ENCODE data around the gene TCF4.

DNA sequence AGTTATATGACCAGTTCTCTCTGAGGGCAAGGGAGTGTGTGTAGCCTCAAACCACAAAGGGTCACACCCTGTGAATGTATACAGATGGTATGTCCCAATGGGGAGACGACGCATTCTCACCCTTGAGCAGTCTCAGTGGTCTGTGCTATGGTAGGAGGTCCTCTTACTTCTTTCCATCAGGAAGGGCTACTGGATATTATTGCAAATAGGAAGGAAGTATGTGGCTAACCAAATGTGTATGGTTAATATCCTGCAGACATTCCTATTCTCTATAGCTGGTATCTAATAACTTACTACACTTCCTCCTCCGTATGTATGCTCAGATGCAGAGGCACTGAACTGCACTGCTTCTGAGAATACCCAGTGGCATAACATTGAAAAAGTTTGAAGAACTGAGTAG lies 322.0 kb downstream of the TCF4 start:
- TF ChIP-seq BACH2 (CRISPR knock-in tag; IDR thresholded peaks at IDR 0.05; ENCODE audit: borderline replicate concordance): no peak
- no peak for TF ChIP-seq ESRRG (CRISPR knock-in tag; IDR thresholded peaks at IDR 0.05)
- TF ChIP-seq, protein P1, sequence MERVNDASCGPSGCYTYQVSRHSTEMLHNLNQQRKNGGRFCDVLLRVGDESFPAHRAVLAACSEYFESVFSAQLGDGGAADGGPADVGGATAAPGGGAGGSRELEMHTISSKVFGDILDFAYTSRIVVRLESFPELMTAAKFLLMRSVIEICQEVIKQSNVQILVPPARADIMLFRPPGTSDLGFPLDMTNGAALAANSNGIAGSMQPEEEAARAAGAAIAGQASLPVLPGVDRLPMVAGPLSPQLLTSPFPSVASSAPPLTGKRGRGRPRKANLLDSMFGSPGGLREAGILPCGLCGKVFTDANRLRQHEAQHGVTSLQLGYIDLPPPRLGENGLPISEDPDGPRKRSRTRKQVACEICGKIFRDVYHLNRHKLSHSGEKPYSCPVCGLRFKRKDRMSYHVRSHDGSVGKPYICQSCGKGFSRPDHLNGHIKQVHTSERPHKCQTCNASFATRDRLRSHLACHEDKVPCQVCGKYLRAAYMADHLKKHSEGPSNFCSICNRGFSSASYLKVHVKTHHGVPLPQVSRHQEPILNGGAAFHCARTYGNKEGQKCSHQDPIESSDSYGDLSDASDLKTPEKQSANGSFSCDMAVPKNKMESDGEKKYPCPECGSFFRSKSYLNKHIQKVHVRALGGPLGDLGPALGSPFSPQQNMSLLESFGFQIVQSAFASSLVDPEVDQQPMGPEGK (CRISPR knock-in tag; IDR thresholded peaks at IDR 0.05; ENCODE audit: borderline replicate concordance): no peak
- no peak for TF ChIP-seq TOX (CRISPR knock-in tag; IDR thresholded peaks at IDR 0.05; ENCODE audit: borderline replicate concordance)
- TF ChIP-seq, protein P2, sequence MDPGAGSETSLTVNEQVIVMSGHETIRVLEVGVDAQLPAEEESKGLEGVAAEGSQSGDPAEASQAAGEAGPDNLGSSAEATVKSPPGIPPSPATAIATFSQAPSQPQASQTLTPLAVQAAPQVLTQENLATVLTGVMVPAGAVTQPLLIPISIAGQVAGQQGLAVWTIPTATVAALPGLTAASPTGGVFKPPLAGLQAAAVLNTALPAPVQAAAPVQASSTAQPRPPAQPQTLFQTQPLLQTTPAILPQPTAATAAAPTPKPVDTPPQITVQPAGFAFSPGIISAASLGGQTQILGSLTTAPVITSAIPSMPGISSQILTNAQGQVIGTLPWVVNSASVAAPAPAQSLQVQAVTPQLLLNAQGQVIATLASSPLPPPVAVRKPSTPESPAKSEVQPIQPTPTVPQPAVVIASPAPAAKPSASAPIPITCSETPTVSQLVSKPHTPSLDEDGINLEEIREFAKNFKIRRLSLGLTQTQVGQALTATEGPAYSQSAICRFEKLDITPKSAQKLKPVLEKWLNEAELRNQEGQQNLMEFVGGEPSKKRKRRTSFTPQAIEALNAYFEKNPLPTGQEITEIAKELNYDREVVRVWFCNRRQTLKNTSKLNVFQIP (CRISPR knock-in tag; IDR thresholded peaks at IDR 0.05; ENCODE audit: borderline replicate concordance, low read depth): no peak
- no peak for TF ChIP-seq ZFP30 (CRISPR knock-in tag; IDR thresholded peaks at IDR 0.05)
- no peak for TF ChIP-seq SNAI2 (CRISPR knock-in tag; IDR thresholded peaks at IDR 0.05)
- no peak for TF ChIP-seq OSR1 (CRISPR knock-in tag; IDR thresholded peaks at IDR 0.05)
- no peak for TF ChIP-seq RARB (CRISPR knock-in tag; IDR thresholded peaks at IDR 0.05)
- no peak for TF ChIP-seq ARNTL (CRISPR knock-in tag; IDR thresholded peaks at IDR 0.05; ENCODE audit: borderline replicate concordance, low read depth)
- TF ChIP-seq CSDC2 (CRISPR knock-in tag; IDR thresholded peaks at IDR 0.05): no peak
- no peak for TF ChIP-seq ISL1 (CRISPR knock-in tag; IDR thresholded peaks at IDR 0.05)

Measured in SK-N-SH treated with all-trans-retinoic acid at 6 μM for 48 hours (cell line).